ENCODE results near the gene VPS33A.

The VPS33A gene

DNA sequence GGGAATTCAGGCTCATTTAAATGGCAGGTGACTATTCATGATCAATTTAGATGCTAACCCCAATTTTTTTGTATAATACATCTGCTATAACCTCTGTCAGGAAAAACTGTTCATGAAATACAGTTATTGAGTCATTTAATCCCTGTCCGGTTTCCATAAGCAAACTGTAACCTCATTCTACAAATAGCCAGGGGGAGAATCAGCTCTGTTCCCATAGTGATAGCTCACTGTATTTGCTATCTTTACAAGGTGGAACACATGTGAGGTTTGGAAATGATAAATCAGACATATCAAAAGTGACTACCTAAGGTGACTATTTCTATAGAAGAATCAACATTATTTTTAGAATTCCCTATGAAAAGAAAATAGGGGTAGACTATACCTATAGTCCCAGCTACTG, 38.6 kb upstream of the VPS33A start:
- TF ChIP-seq, protein P1, sequence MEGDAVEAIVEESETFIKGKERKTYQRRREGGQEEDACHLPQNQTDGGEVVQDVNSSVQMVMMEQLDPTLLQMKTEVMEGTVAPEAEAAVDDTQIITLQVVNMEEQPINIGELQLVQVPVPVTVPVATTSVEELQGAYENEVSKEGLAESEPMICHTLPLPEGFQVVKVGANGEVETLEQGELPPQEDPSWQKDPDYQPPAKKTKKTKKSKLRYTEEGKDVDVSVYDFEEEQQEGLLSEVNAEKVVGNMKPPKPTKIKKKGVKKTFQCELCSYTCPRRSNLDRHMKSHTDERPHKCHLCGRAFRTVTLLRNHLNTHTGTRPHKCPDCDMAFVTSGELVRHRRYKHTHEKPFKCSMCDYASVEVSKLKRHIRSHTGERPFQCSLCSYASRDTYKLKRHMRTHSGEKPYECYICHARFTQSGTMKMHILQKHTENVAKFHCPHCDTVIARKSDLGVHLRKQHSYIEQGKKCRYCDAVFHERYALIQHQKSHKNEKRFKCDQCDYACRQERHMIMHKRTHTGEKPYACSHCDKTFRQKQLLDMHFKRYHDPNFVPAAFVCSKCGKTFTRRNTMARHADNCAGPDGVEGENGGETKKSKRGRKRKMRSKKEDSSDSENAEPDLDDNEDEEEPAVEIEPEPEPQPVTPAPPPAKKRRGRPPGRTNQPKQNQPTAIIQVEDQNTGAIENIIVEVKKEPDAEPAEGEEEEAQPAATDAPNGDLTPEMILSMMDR (IDR thresholded peaks at IDR 0.05; ENCODE audit: low read depth, low read length): no peak
- no peak overlapping the region for H3K4me3 ChIP-seq (ENCODE audit: low read depth, low read length)

DNA sequence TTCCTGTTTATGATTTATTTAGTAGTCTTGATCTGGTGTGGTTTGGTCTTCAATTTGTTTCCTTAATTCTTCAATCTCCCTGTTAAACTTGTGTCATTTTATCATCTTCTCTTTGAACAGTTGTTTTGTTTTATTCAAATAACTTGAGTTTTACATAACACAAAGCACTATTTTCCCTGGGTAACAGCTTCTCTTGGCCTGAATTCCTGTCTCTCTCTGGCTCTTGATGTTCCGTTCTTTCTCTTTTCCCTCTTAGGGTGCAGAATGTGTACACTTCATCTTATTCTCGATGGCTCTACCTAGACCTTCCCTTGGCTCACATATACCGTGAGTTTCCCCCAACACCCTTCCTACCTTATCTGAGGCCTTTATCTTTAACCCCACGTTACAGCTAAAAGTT, 36.8 kb upstream of the VPS33A start:
- TF ChIP-seq, protein P1 (IDR thresholded peaks at IDR 0.05; ENCODE audit: low read depth, low read length): no peak
- H3K4me3 ChIP-seq (ENCODE audit: low read depth, low read length): no peak overlapping the region

DNA sequence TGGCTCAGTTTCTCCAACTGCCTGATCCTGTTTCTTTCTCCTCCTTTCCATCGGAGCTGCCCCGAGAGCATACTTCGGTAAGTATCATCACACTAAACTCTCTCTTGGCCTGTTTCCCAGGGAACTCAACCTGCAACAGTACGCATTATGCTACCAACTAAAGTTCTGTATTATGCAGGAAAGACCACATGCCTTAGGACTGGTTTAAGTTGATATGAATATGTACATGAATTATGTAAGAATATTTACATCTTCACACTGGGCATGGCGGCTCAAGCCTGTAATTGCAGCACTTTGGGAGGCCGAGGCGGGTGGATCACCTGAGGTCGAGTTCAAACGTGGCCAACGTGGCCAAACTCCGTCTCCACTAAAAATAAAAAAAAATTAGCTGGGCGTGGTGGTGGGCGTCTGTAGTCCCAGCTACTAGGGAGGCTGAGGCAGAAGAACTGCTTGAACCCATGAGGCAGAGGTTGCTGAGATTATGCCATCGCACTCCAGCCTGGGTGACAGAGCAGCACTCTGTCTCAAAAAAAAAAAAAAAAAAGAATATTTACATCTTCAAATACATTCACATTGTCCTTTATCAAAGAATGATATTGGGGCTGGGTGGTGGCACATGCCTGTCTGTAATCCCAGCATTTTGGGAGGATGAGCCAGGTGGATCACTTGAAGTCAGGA, 31.9 kb upstream of the VPS33A start:
- TF ChIP-seq, protein P1 (IDR thresholded peaks at IDR 0.05; ENCODE audit: low read depth, low read length): no peak
- no peak overlapping the region for H3K4me3 ChIP-seq (ENCODE audit: low read depth, low read length)

DNA sequence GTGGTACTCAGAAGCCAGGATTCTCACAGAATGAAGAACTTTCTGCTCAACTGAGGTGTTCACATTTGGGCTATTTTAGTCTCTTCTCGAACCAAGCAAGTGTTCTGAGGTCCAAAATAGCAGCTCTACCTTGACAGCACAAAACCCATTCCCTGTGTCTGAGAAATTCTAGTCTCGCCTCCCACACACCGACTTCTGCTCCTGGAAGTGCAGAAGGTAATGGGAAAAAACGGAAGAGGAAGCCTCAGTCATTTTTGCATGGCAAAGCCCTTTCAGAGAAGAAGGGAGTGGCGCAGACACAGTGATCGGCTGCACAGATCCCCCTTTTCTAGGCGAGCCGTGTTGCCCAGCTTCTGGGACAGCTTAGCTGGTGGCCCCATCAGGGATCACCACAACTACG, 31.2 kb upstream of the VPS33A start:
- H3K4me3 ChIP-seq (ENCODE audit: low read depth, low read length): no peak overlapping the region
- TF ChIP-seq, protein P1 (IDR thresholded peaks at IDR 0.05; ENCODE audit: low read depth, low read length): no peak

DNA sequence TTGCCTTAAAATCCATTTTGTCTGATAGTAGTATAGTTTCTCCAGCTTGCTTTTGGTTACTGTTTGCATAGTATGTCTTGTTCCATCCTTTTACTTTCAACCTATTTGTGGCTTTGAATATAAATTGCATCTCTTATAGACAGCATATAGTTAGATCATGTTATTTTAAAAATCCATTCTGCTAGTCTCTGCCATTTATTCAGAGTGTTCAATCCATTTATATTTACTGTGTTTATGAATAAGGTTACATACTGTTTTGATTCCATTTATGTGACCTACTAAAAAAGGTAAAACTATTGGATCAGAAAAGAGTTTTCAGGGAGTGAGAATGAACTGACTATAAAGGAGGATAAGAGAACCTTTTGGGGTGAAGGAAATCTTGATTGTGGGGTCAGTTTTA, 29.6 kb upstream of the VPS33A start:
- H3K4me3 ChIP-seq (ENCODE audit: low read depth, low read length): no peak overlapping the region
- TF ChIP-seq, protein P1 (IDR thresholded peaks at IDR 0.05; ENCODE audit: low read depth, low read length): no peak

DNA sequence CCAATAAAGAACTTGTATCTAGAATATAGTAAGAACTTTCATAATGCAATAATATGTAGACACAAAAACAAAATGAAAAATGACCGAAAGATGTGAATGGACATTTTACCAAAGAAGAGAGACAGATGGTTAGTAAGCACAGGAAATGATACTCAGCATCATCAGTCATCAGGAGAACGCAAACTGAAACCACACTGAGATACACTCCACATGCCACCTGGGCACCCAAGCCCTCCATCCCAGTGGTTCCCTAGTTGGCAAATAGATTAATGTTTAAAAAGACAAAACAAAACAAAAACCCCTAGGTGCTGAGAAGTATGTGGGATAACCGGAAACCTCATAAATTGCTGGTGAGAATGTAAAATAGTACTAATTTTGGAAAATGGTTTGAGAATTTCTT, 26.8 kb upstream of the VPS33A start:
- TF ChIP-seq, protein P1 (IDR thresholded peaks at IDR 0.05; ENCODE audit: low read depth, low read length): no peak
- no peak overlapping the region for H3K4me3 ChIP-seq (ENCODE audit: low read depth, low read length)

DNA sequence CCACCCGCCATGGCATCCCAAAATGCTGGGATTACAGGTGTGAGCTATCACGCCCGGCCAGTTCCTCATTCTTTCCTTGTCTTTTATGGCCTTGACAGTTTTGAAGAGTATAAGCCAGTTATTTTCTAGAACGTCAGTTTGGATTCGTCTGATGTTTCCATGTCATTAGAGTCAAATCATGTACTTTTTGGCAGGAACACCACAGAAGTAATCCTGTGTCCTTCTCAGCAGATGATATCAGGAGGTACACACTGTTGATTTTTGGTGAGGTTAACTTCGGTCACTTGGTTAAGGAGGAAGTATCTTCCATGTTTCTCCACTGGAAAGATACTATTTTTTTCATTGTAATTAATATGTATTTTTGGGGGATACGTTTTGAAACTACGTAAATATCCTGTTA, 25.1 kb upstream of the VPS33A start:
- H3K4me3 ChIP-seq (ENCODE audit: low read depth, low read length): no peak overlapping the region
- TF ChIP-seq, protein P1 (IDR thresholded peaks at IDR 0.05; ENCODE audit: low read depth, low read length): no peak

Measured in WI38 (cell line).